ENCODE results near the gene ITGA5. TPM values are rescaled to one million over a fixed set of nuclear protein-coding genes. Genes with fewer than 3 reads are reported as not detected.

ITGA5 gene
- total RNA-seq, 1 donor from 2014 or later = 102 TPM

DNA sequence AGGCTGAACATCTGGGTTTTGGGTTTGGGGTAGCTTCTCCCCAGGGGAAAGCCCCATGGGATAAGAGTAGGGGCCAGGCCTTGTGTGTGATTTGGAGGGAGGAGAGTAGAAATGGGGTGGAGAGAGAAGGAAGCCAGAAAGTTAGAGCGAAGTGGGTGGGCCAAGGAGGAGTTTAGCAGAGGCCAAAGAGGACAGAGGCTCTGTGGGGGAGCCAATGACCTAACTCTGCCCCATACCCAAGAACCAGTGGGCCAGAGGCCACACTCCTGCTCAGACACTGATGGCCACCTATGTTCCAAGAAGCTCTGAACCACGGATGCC lies 43.8 kb downstream of the ITGA5 start:
- Histone ChIP-seq H3K9me3 (no peaks in the 10 kb centered on the region), H3K4me1 (peaks cover 27% of the 10 kb centered on the region), H3K27ac (no peak overlapping the region), H3K36me3 (peaks cover 4% of the 10 kb centered on the region), H3K4me3 (no peak overlapping the region), H3K27me3 (no peaks in the 10 kb centered on the region)
- ATAC-seq = no peak
- intact Hi-C loops (cut with DNase I) = no loop called here
- TF ChIP-seq, protein P1, sequence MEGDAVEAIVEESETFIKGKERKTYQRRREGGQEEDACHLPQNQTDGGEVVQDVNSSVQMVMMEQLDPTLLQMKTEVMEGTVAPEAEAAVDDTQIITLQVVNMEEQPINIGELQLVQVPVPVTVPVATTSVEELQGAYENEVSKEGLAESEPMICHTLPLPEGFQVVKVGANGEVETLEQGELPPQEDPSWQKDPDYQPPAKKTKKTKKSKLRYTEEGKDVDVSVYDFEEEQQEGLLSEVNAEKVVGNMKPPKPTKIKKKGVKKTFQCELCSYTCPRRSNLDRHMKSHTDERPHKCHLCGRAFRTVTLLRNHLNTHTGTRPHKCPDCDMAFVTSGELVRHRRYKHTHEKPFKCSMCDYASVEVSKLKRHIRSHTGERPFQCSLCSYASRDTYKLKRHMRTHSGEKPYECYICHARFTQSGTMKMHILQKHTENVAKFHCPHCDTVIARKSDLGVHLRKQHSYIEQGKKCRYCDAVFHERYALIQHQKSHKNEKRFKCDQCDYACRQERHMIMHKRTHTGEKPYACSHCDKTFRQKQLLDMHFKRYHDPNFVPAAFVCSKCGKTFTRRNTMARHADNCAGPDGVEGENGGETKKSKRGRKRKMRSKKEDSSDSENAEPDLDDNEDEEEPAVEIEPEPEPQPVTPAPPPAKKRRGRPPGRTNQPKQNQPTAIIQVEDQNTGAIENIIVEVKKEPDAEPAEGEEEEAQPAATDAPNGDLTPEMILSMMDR (IDR thresholded peaks at IDR 0.05) = no peak
- DNase-seq = no peak

DNA sequence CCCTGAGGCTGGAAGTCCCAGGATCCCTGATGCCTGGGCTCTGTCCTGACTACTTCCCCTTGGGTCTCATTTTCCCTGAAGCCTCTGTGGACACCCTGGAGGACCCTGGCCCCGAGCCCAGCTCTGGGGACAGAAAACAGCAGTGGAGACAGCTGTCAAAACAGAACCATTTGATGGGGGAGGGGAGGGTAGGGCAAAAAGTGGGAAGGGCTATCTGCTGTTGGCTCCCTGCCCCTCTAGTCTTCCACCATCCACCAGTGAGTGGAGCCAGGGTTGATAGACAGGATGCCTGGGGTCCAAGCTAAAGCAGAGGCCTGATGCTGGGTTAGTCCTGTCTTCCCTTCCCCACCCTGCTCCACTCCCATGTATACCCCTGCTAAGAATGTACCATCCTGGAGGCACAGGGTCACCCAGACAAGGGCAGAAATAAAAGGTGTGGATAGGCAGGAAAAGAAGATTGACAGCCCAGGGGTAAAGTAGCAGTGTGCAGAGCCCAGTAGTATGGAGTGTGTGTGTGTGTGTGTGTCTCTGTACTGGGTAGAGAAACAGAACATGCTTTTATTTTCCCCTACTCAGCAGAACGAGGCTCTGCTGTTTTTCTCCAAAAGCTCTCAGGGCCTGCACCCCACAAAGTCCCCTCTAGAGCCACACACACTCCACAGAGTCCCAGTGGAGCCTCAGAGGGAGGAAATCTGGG lies 44.4 kb downstream of the ITGA5 start:
- TF ChIP-seq, protein P1 (IDR thresholded peaks at IDR 0.05) = no peak
- ATAC-seq (no peak), DNase-seq (no peak)
- H3K4me1 ChIP-seq = peaks cover 27% of the 10 kb centered on the region
- peaks cover 4% of the 10 kb centered on the region for H3K36me3 ChIP-seq
- H3K27ac ChIP-seq = no peak overlapping the region
- H3K27me3 ChIP-seq = no peaks in the 10 kb centered on the region
- intact Hi-C loops (cut with DNase I) = no loop called here
- H3K9me3 ChIP-seq = no peaks in the 10 kb centered on the region
- H3K4me3 ChIP-seq = no peak overlapping the region

DNA sequence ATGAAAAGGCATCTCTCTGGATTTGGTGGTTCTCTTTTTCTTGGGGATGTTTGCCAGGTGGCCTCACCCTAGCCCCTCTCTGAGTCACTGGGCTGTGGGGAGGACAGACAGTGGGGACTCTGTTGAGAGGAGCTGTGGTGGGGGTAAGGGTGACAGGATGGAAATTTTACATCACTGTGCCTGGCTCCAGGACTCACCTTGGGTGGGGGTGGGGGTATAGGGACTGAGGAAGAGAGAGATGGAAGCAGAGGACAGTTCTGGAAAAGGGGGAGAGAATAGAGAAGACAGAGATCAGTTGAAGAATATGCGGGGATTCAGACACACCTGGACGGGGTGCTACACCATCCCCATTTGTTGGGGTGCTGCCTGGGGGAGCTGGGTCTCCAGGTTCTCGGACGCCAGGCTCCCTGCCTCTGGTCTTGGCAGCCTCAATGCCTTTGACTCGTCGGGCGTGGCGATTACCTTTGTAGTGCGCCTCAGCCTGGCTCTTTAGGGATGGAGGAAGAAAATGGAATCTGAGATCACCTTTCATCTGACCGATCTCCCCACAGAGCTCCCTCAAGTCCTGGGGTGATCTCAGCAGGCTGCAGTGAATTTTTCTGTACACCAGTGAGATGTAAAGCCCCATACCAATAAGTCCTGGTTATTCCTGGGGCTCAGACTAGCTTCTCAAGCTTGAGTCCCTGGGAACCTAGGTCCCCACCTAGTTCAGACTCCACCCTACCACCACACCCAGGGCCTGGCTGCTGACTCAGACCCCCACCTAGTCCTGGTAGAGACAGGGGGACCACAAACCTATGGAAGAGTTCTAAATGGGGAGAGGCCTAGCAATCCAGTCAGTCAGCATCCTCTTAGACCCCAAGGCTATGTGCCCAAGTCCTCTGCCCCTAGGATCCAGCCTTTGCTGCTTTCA lies 45.2 kb downstream of the ITGA5 start:
- Histone ChIP-seq H3K27me3 (no peaks in the 10 kb centered on the region), H3K9me3 (no peaks in the 10 kb centered on the region), H3K27ac (no peak overlapping the region), H3K4me3 (no peak overlapping the region), H3K4me1 (peaks cover 29% of the 10 kb centered on the region), H3K36me3 (peaks cover 4% of the 10 kb centered on the region)
- intact Hi-C loops (cut with DNase I) = no loop called here
- TF ChIP-seq, protein P1 (IDR thresholded peaks at IDR 0.05) = no peak
- ATAC-seq (no peak), DNase-seq (no peak)

DNA sequence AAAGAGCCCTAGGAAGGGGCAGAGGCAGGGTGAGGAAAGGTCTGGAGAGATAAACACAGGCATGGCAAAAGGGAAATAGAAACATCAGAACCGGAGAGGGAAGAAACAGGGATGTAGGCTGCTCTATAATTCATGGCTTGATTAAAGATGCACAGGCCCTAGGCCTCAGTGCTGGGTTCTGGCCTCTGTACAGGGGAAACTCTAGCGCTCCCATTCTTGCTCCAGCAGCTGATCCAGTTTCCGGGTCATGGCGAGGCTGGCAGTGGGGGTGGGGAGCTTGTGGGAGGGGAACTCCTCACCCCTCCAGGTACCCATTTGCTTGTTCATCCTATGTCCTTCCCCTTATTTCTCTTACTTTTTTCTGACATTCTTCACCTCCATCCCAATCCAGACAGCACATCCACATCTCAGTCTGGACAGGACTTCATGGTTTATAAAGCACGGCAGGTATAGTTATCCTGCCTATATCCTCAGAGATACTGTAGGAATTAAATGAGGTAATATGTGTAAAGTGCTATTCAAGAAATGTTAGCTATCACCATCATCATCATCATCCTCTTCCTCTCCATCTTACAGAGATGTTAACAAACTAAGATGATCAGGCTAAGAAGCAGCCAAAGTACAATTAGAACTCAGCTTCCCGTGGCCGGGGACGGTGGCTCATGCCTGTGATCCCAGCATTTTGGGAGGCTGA lies 46.8 kb downstream of the ITGA5 start:
- Histone ChIP-seq H3K4me1 (peaks cover 35% of the 10 kb centered on the region), H3K9me3 (no peaks in the 10 kb centered on the region), H3K27ac (peak overlapping the region; percentile 17), H3K4me3 (no peak overlapping the region), H3K27me3 (no peaks in the 10 kb centered on the region), H3K36me3 (peaks cover 4% of the 10 kb centered on the region)
- TF ChIP-seq, protein P1 (IDR thresholded peaks at IDR 0.05) = no peak
- DNase-seq = no peak
- no peak for ATAC-seq
- intact Hi-C loops (cut with DNase I) = no loop called here

DNA sequence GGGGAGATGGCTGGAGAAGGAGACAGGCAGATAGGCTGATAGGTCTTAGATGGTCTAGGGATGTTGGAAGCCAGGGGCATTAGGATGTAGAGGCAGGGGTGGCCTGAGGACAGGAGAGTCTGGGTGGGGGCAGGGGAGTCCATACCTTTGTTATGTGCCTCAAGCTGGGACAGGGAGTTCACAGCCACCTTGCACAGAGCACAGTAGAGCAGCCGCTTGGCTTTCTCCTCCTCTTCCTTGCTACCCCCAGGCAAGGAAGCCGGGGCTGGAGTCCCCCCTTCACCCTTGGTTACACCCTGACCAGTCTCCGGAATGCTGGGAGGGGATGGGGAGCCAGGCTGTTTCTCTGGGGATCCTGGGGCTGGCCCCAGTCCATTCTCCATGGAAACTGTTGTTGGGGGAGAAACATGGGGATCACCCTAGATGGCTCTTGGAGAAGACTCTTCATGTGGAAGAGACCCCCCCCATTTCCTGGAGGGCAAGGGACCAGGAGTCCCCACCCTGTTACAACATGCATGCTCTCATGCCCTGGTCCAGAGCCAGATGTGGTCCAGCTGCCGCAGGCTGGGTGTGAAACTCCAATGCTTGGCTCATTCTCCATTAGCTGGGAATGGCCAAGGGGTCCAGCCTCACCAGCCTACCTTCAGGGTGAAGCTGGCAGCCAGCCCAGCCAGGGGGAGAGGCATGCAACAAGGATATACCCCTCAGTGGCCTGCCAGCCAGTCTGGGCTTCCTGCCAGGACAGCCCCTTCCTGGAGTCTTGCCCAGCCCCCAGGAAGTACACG lies 47.5 kb downstream of the ITGA5 start:
- H3K27me3 ChIP-seq = no peaks in the 10 kb centered on the region
- H3K36me3 ChIP-seq = peaks cover 4% of the 10 kb centered on the region
- H3K27ac ChIP-seq = peak overlapping the region; percentile 17
- H3K9me3 ChIP-seq = no peaks in the 10 kb centered on the region
- intact Hi-C loops (cut with DNase I) = no loop called here
- DNase-seq (no peak), ATAC-seq (no peak)
- peaks cover 35% of the 10 kb centered on the region for H3K4me1 ChIP-seq
- TF ChIP-seq, protein P1 (IDR thresholded peaks at IDR 0.05) = no peak
- no peak overlapping the region for H3K4me3 ChIP-seq
